ENCODE measurements around the gene FYCO1. TPM values are rescaled to one million over a fixed set of nuclear protein-coding genes. Genes with fewer than 3 reads are reported as not detected.

The FYCO1 gene
- total and polyA plus RNA-seq, 2 of the 8 experiments (the other 6 are each of a cell fraction or from before 2014, with no cell fraction given), result 4.8 to 10.8 TPM

DNA sequence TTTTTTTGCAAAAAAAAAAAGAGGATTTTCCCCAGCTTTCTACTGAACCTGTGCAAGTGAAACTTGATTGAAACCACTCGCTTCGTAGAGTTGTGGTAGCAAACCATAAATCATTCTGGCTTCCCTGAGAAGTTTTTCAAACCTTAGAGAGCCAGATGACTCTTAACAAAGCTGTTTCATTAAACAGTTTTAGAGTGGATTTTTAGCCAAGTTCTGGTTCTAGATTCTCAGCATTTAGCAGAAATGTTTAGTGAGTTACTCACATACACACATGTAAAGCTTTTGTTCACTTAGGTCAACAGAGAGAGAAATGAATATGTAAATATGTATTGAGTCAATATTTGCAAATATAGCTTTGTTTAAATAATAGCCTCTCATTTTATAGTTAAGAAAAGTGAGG is 127.4 kb downstream of the FYCO1 start:
- Histone ChIP-seq H3K23me2 (ENCODE audit: low read depth, low read length) (no peaks in the 10 kb centered on the region), H4K91ac (replicated peaks; ENCODE audit: insufficient read length, low read length) (no peak overlapping the region), H3K4me3 (ENCODE audit: extremely low read depth in 1 of 4, insufficient read depth in 2 of 4, low read depth in 3 of 4, low read length in 4 of 4) (no peak overlapping the region), H3K27me3 (replicated peaks in 1 of 4; ENCODE audit: control insufficient read depth in 3 of 4, extremely low read depth in 1 of 4, insufficient read depth in 3 of 4, low read length in 3 of 4) (no peaks in the 10 kb centered on the region), H3K79me1 (ENCODE audit: low read depth, low read length) (no peaks in the 10 kb centered on the region), H3K23ac (ENCODE audit: insufficient read length) (no peak overlapping the region), H4K20me1 (replicated peaks in 1 of 2; ENCODE audit: control insufficient read depth in 1 of 2, insufficient read depth in 2 of 2, low read length in 2 of 2) (no peaks in the 10 kb centered on the region), H3K27ac (ENCODE audit: low read depth, low read length) (no peak overlapping the region), H3K36me3 (ENCODE audit: control insufficient read depth in 2 of 4, insufficient read depth in 4 of 4, low read length in 3 of 4) (no peaks in the 10 kb centered on the region), H2AK5ac (ENCODE audit: low read depth, low read length) (no peak overlapping the region), H2BK20ac (ENCODE audit: low read length) (no peak overlapping the region), H2BK12ac (ENCODE audit: low read depth, low read length) (no peak overlapping the region), H4K5ac (ENCODE audit: insufficient read length, low read depth, low read length) (no peak overlapping the region), H3K56ac (replicated peaks; ENCODE audit: insufficient read length, low read depth, low read length) (no peak overlapping the region), H3K4ac (replicated peaks; ENCODE audit: insufficient read length, low read depth, low read length) (no peak overlapping the region), H3K9ac (replicated peaks in 1 of 4; ENCODE audit: extremely low read depth in 1 of 4, low read depth in 3 of 4, low read length in 3 of 4) (no peak overlapping the region), H2BK15ac (ENCODE audit: low read length) (no peak overlapping the region), H2AFZ (ENCODE audit: low read length) (no peak overlapping the region), H2BK120ac (replicated peaks; ENCODE audit: low read depth, low read length) (no peak overlapping the region), H3K14ac (ENCODE audit: insufficient read length) (no peak overlapping the region), H3K79me2 (ENCODE audit: control insufficient read depth in 1 of 2, insufficient read depth in 2 of 2, low read length in 2 of 2) (no peaks in the 10 kb centered on the region), H3K18ac (ENCODE audit: extremely low read depth, low read length) (no peak overlapping the region), H3K4me1 (replicated peaks in 1 of 4; ENCODE audit: control insufficient read depth in 3 of 4, insufficient read depth in 4 of 4, low read length in 3 of 4) (peaks cover 0 to 4% (median 2%) of the 10 kb centered on the region in 4 experiments; a peak in 2 of 7 replicates), H3K4me2 (ENCODE audit: insufficient read depth in 1 of 2, low read depth in 2 of 2, low read length in 2 of 2) (no peak overlapping the region), H3K9me3 (ENCODE audit: insufficient read depth in 2 of 2, low read depth in 1 of 2, low read length in 1 of 2) (no peaks in the 10 kb centered on the region), H2BK5ac (ENCODE audit: low read depth, low read length) (no peak overlapping the region), H4K8ac (ENCODE audit: extremely low read depth, insufficient read depth, low read length) (no peak overlapping the region)
- POLR2A ChIA-PET (ENCODE audit: partially characterized antibody), result no interaction called here
- DNase-seq (ENCODE audit: low read depth in 1 of 2, low spot score in 2 of 2) (no peak), FAIRE-seq (no peak)
- CTCF ChIA-PET (ENCODE audit: partially characterized antibody), result interaction anchor here (0.6 to 0.7 kb wide), 2 partner anchors 21 to 90 kb away, joined by 3 to 6 read pairs; no protein-coding TSS in a partner anchor
- WGBS, 2 experiments (ENCODE audit: extremely low coverage in 1 of 2, insufficient coverage in 1 of 2, insufficient read length in 1 of 2, insufficient replicate concordance in 2 of 2, low coverage in 1 of 2, low lambda C conversion rate in 2 of 2, missing lambda C conversion rate in 1 of 2), result 86% methylated on average over 2 of the region's 2 CpGs; no CpG with 5 or more reads in 1 of the 2 experiments
